ENCODE measurements around the gene C6orf163.

- no peak for TF ChIP-seq CTCF (IDR thresholded peaks at IDR 0.05)
- no peak for TF ChIP-seq EZH2 (IDR thresholded peaks at IDR 0.05; ENCODE audit: borderline replicate concordance, insufficient read depth, low read depth, low read length, poor library complexity, severe bottlenecking)
These were observed 39.8 kb downstream of the C6orf163 start for GRCh38 chr6:87384449-87384848.

All from B cell (primary cell).